ENCODE results near the gene CYS1.

CYS1 gene

DNA sequence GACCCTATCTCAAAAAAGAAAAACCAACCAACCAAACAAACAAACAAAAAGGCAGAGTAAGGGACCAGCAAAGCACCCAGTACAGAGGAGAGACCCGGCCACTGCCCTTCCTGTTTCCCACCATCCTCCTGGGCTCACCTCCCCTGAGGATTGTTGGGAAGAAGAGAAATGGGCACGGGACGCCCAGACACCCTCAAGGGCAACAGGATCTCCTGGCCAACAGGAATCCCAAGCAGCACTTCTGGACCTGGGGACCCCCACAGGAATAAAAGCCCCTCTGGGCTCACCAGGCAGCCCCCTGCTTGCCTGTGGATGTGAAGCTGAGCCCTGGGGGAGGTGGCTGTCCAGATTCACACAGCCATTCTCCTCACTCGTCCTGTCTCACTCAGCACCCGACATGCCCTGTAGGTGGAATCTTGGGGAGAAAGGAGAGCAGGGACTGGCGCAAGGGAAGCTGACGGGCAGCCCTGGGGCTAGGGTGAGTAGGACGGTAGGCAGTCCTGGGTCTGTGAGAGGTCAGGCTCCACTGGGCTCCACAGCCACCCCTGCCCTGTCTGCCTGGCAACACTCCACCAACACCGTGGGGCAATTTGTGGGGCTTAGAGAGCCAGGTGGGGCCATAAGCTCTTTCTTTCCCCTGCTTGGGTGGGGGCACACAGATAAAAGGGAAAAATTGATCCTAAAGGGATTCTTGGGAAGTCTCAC lies 18.8 kb downstream of the CYS1 start:
- TF ChIP-seq, protein P1, sequence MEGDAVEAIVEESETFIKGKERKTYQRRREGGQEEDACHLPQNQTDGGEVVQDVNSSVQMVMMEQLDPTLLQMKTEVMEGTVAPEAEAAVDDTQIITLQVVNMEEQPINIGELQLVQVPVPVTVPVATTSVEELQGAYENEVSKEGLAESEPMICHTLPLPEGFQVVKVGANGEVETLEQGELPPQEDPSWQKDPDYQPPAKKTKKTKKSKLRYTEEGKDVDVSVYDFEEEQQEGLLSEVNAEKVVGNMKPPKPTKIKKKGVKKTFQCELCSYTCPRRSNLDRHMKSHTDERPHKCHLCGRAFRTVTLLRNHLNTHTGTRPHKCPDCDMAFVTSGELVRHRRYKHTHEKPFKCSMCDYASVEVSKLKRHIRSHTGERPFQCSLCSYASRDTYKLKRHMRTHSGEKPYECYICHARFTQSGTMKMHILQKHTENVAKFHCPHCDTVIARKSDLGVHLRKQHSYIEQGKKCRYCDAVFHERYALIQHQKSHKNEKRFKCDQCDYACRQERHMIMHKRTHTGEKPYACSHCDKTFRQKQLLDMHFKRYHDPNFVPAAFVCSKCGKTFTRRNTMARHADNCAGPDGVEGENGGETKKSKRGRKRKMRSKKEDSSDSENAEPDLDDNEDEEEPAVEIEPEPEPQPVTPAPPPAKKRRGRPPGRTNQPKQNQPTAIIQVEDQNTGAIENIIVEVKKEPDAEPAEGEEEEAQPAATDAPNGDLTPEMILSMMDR (IDR thresholded peaks at IDR 0.05; ENCODE audit: borderline replicate concordance, extremely low read depth, low read length, poor library complexity, severe bottlenecking) = no peak
- no peak for TF ChIP-seq EZH2 (IDR thresholded peaks at IDR 0.05; ENCODE audit: borderline replicate concordance, low read depth, low read length, severe bottlenecking)
- H3K9me3 ChIP-seq (ENCODE audit: insufficient read depth, low read length, severe bottlenecking) = no peaks in the 10 kb centered on the region
- H3K27me3 ChIP-seq (ENCODE audit: insufficient read depth, low read length, poor library complexity) = no peaks in the 10 kb centered on the region
- H2AFZ ChIP-seq (ENCODE audit: low read depth, low read length) = no peak overlapping the region
- no peaks in the 10 kb centered on the region for H4K20me1 ChIP-seq (ENCODE audit: insufficient read depth, low read length)
- ATAC-seq (ENCODE audit: insufficient read depth, low read depth) (no peak), DNase-seq (no peak)
- no peak overlapping the region for H3K4me3 ChIP-seq (ENCODE audit: low read depth in 1 of 2, low read length in 2 of 2)
- no peak overlapping the region for H3K27ac ChIP-seq (ENCODE audit: low read length)
- H3K4me1 ChIP-seq (ENCODE audit: insufficient read depth, low read length) = no peaks in the 10 kb centered on the region
- no peaks in the 10 kb centered on the region for H3K36me3 ChIP-seq (ENCODE audit: insufficient read depth, low read length)
- no peaks in the 10 kb centered on the region for H3K79me2 ChIP-seq (ENCODE audit: insufficient read depth, low read length)
- H3K4me2 ChIP-seq (ENCODE audit: insufficient read depth, low read length) = no peak overlapping the region
- H3K9ac ChIP-seq (ENCODE audit: low read depth, low read length) = no peak overlapping the region

DNA sequence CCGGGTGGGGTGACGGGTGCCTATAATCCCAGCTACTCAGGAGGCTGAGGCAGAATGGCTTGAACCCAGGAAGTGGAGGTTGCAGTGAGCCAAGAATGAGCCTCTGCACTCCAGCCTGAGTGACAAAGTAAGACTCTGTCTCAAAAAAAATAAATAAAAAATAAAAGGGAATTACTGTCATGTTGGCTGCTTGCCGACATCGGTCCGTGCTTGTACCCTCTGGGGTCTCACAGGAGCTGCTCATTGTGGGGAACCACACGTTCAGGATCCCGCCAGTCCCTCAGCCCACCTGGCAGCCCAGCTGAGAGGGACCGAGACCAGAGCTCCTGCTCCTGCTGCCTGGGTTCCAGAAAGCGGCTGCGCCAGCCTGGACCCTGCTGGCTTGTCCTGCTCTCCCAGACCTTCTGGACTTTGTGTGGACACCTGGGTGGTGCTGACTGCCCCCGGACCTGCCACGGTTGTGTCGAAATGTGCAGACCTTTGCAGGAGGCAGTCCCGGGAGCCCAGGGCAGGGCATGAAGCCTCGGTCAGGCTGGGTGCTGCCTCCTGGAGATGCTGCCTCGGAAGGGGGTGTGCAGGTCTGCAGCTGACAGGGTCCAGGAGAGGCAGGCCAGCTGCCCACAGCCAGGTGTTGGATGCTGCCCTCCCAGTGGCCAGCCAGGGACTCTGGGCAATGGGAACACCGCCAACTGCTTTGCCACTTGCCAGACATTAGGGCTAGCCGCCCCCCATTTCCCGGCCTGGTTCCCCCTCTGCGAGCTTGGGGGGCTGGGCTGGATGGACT lies 20.5 kb downstream of the CYS1 start:
- Histone ChIP-seq H3K27me3 (ENCODE audit: insufficient read depth, low read length, poor library complexity) (peaks cover 2% of the 10 kb centered on the region), H3K9ac (ENCODE audit: low read depth, low read length) (no peak overlapping the region)

DNA sequence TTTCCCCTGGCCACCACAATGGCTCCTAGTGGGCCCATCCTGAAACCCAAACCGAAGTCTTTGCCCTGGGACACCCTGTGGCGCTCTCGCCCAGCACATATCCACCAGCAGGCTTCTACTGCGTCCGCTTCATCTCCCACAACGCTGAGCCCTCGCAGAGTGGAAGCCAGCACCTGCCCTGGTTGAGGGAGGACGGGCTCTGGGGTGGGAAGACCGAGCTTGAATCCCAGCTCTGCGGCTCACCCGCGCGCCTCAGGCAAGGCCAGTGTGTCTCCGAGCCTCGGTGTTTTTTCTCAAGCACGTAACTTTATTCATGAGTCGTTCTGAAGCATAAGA lies 21.2 kb downstream of the CYS1 start:
- ATAC-seq (ENCODE audit: insufficient read depth, low read depth) = no peak
- no peak overlapping the region for H3K9ac ChIP-seq (ENCODE audit: low read depth, low read length)

More for the DNA sequence above, 20.5 kb downstream of the CYS1 start:
- no peak overlapping the region for H3K27ac ChIP-seq (ENCODE audit: low read length)
- H3K9me3 ChIP-seq (ENCODE audit: insufficient read depth, low read length, severe bottlenecking) = no peaks in the 10 kb centered on the region
- no peaks in the 10 kb centered on the region for H3K79me2 ChIP-seq (ENCODE audit: insufficient read depth, low read length)
- no peak overlapping the region for H2AFZ ChIP-seq (ENCODE audit: low read depth, low read length)
- H3K4me1 ChIP-seq (ENCODE audit: insufficient read depth, low read length) = no peaks in the 10 kb centered on the region
- H3K36me3 ChIP-seq (ENCODE audit: insufficient read depth, low read length) = no peaks in the 10 kb centered on the region
- H3K4me2 ChIP-seq (ENCODE audit: insufficient read depth, low read length) = no peak overlapping the region
- H3K4me3 ChIP-seq (ENCODE audit: low read depth in 1 of 2, low read length in 2 of 2) = no peak overlapping the region
- DNase-seq = no peak
- no peaks in the 10 kb centered on the region for H4K20me1 ChIP-seq (ENCODE audit: insufficient read depth, low read length)
- ATAC-seq (ENCODE audit: insufficient read depth, low read depth) = no peak
- no peak for TF ChIP-seq EZH2 (IDR thresholded peaks at IDR 0.05; ENCODE audit: borderline replicate concordance, low read depth, low read length, severe bottlenecking)
- TF ChIP-seq, protein P1 (IDR thresholded peaks at IDR 0.05; ENCODE audit: borderline replicate concordance, extremely low read depth, low read length, poor library complexity, severe bottlenecking) = no peak

More for the DNA sequence above, 21.2 kb downstream of the CYS1 start:
- no peaks in the 10 kb centered on the region for H3K9me3 ChIP-seq (ENCODE audit: insufficient read depth, low read length, severe bottlenecking)
- H3K4me2 ChIP-seq (ENCODE audit: insufficient read depth, low read length) = no peak overlapping the region
- H3K27me3 ChIP-seq (ENCODE audit: insufficient read depth, low read length, poor library complexity) = peaks cover 8% of the 10 kb centered on the region
- H3K27ac ChIP-seq (ENCODE audit: low read length) = no peak overlapping the region
- H3K36me3 ChIP-seq (ENCODE audit: insufficient read depth, low read length) = no peaks in the 10 kb centered on the region
- H3K4me1 ChIP-seq (ENCODE audit: insufficient read depth, low read length) = no peaks in the 10 kb centered on the region
- no peaks in the 10 kb centered on the region for H4K20me1 ChIP-seq (ENCODE audit: insufficient read depth, low read length)
- no peak overlapping the region for H3K4me3 ChIP-seq (ENCODE audit: low read depth in 1 of 2, low read length in 2 of 2)
- DNase-seq = no peak
- H2AFZ ChIP-seq (ENCODE audit: low read depth, low read length) = no peak overlapping the region
- TF ChIP-seq EZH2 (IDR thresholded peaks at IDR 0.05; ENCODE audit: borderline replicate concordance, low read depth, low read length, severe bottlenecking) = no peak
- TF ChIP-seq, protein P1 (IDR thresholded peaks at IDR 0.05; ENCODE audit: borderline replicate concordance, extremely low read depth, low read length, poor library complexity, severe bottlenecking) = no peak
- no peaks in the 10 kb centered on the region for H3K79me2 ChIP-seq (ENCODE audit: insufficient read depth, low read length)

Measured in DND-41 (cell line).